Nephron progenitor cell (in vitro differentiated cells): ENCODE results near the gene TRAPPC3L.

Experiments
- DNase-seq: peaks from one replicate; pipeline ENCODE4 v3.0.0; 2021
- H3K27ac Mint-ChIP-seq: 2 replicates; pipeline ENCODE4 v1.8.0; 2021; ENCODE audit warnings: mild to moderate bottlenecking, moderate library complexity, mixed read lengths
- H3K27me3 Mint-ChIP-seq: 2 replicates; pipeline ENCODE4 v1.8.0; 2021; ENCODE audit warnings: mild to moderate bottlenecking, low read depth, mixed read lengths; ENCODE audit not compliant: poor library complexity
- H3K36me3 Mint-ChIP-seq: 2 replicates; pipeline ENCODE4 v1.8.0; 2021; ENCODE audit warnings: low read depth, mixed read lengths
- H3K4me1 Mint-ChIP-seq: 2 replicates; pipeline ENCODE4 v1.8.0; 2021; ENCODE audit warnings: mixed read lengths
- H3K4me3 Mint-ChIP-seq: 2 replicates; pipeline ENCODE4 v1.8.0; 2021; ENCODE audit warnings: mild to moderate bottlenecking, moderate library complexity, mixed read lengths
- H3K9me3 Mint-ChIP-seq: 2 replicates; pipeline ENCODE4 v1.8.0; 2021; ENCODE audit warnings: mild to moderate bottlenecking, moderate library complexity, mixed read lengths
- TF ChIP-seq, protein P1 (sequence below): fragments of 200-600 bp; sonication (generic); IDR thresholded peaks from 2 replicates; pipeline ENCODE4 v1.5.0; 2021; ENCODE audit warnings: antibody characterized with exemption

Gene TRAPPC3L

DNA sequence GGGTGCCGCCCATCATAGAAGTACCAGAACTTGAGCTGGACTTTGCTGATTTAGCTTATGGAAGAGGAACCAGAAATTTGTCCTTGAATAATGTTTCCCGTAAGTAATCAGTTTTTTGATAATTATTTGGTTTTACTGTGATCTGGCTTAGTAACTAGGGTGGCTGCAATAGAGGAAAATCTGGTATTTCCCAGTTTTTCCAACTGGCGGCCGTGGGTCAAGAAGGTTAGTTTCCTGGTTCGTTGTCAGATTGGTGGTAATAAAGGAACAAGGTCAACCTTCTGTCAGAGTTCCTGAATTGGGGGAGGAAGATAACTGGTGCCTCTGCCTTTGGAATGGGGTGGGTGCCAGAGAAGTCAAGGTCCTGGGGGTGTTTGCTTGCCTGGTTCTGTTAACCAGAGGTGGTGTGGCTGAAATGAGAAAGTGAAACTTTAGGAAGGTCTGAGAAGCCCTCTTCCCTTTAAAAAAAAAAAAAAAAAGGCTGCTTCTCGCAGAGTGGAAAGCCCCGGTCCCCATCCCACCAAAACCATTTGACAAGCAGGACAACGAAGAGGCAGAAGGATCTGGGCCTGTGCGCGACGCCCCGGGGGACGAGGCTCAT is 84.1 kb downstream of the TRAPPC3L start, which contains the start of gene CALHM6:
TSS of gene CALHM6 (plus strand) at position 45 of the 601 bp plus-strand sequence. CDS start at position 600, 555 bp downstream.
- Mint-ChIP-seq H3K27me3 (peaks cover 69% of the 10 kb centered on the region), H3K4me1 (peaks cover 20% of the 10 kb centered on the region), H3K9me3 (no peaks in the 10 kb centered on the region), H3K27ac (no peak within 1 kb of the TSS), H3K36me3 (no peaks in the 10 kb centered on the region), H3K4me3 (peak within 1 kb of the TSS; percentile 75)
- DNase-seq = no peak
- TF ChIP-seq, protein P1, sequence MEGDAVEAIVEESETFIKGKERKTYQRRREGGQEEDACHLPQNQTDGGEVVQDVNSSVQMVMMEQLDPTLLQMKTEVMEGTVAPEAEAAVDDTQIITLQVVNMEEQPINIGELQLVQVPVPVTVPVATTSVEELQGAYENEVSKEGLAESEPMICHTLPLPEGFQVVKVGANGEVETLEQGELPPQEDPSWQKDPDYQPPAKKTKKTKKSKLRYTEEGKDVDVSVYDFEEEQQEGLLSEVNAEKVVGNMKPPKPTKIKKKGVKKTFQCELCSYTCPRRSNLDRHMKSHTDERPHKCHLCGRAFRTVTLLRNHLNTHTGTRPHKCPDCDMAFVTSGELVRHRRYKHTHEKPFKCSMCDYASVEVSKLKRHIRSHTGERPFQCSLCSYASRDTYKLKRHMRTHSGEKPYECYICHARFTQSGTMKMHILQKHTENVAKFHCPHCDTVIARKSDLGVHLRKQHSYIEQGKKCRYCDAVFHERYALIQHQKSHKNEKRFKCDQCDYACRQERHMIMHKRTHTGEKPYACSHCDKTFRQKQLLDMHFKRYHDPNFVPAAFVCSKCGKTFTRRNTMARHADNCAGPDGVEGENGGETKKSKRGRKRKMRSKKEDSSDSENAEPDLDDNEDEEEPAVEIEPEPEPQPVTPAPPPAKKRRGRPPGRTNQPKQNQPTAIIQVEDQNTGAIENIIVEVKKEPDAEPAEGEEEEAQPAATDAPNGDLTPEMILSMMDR = no peak

DNA sequence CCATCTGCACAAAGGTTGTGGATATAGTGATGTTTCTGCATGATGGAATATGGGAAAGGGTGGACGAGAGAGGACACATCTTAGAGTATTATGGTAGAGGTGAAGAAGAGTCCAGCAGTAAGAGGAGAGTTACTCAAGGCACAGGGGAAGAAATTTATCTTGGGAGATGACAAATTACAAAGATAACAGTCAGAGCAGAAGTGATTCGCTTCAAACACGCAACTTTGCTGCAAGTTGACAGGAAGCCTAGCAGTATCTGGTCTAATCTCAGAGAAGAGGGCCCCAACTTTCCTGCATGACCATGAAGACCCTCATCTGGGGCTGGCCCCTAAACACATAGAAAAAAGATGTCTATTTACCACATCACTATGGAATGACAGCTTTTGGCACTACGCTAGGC is 85.6 kb downstream of the TRAPPC3L start:
- H3K9me3 Mint-ChIP-seq = no peaks in the 10 kb centered on the region
- no peak overlapping the region for H3K27ac Mint-ChIP-seq
- peaks cover 59% of the 10 kb centered on the region for H3K27me3 Mint-ChIP-seq
- TF ChIP-seq, protein P1 = no peak
- no peak for DNase-seq
- no peak overlapping the region for H3K4me3 Mint-ChIP-seq
- H3K4me1 Mint-ChIP-seq = peaks cover 20% of the 10 kb centered on the region
- H3K36me3 Mint-ChIP-seq = no peaks in the 10 kb centered on the region

DNA sequence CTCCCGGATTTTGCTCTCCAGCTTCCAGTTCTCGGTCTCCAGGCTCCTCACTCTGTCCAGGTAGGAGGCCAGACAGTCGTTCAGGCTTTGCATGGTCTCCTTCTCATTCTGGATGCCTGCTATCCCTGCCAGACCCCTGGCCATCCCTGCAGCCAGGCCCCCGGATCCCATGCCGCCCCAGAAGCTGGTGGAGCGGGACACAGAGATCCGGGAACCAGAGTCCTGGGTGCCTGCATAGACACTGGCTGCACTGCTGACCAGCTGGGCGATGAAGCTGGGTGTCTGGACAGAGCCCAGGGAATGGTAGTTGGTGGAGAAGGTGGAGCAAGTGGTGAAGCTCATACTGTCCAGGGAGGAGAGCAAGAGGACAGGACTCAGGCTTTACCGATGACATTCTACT is 87.2 kb downstream of the TRAPPC3L start:
- DNase-seq = no peak
- Mint-ChIP-seq H3K4me1 (peaks cover 21% of the 10 kb centered on the region), H3K27ac (no peak overlapping the region), H3K36me3 (no peaks in the 10 kb centered on the region), H3K4me3 (no peak overlapping the region), H3K27me3 (peaks cover 52% of the 10 kb centered on the region), H3K9me3 (no peaks in the 10 kb centered on the region)
- TF ChIP-seq, protein P1 = no peak

DNA sequence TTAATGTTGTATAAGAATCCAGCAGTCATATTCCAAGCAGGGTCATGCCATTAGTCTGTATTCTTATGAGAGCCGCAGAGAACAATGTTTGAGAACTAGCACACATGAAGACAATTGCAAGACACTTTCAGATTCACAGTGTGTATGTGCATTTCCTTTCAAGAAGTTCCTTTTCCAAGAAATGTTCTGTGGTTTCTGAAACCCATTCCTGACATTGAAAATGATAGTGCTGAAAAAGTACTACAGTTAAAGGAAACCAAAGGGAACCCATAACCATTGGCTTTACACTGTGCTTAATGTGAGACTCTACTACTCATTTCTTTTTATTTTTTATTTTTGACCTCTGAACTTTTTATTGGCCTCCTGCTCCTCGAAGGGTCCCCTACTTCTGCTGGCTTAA is 88.6 kb downstream of the TRAPPC3L start:
- Mint-ChIP-seq H3K9me3 (no peaks in the 10 kb centered on the region), H3K36me3 (no peaks in the 10 kb centered on the region), H3K27me3 (peaks cover 44% of the 10 kb centered on the region), H3K4me3 (no peak overlapping the region), H3K27ac (no peak overlapping the region), H3K4me1 (peaks cover 18% of the 10 kb centered on the region)
- TF ChIP-seq, protein P1 = no peak
- DNase-seq = no peak

DNA sequence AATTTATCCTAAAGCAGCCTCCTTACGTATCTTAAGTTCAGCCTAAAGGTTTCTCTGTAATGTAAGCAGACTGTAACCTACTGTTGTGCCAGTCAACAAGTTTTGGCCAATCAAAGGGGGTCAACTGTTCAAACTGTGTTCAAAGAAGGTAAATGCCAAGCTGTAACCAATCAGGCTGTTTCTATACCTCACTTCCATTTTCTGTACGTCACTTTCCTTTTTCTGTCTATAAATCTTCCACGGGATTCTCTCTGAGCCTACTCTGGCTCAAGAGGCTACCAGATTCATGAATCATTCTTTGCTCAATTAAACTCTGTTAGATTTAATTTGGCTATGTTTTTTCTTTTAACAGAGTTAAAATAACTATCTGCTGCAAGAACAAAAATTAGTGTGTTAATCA is 89.4 kb downstream of the TRAPPC3L start:
- DNase-seq = no peak
- TF ChIP-seq, protein P1 = no peak
- H3K27ac Mint-ChIP-seq = no peak overlapping the region
- no peaks in the 10 kb centered on the region for H3K36me3 Mint-ChIP-seq
- no peaks in the 10 kb centered on the region for H3K9me3 Mint-ChIP-seq
- peaks cover 36% of the 10 kb centered on the region for H3K27me3 Mint-ChIP-seq
- H3K4me3 Mint-ChIP-seq = no peak overlapping the region
- H3K4me1 Mint-ChIP-seq = peaks cover 19% of the 10 kb centered on the region

DNA sequence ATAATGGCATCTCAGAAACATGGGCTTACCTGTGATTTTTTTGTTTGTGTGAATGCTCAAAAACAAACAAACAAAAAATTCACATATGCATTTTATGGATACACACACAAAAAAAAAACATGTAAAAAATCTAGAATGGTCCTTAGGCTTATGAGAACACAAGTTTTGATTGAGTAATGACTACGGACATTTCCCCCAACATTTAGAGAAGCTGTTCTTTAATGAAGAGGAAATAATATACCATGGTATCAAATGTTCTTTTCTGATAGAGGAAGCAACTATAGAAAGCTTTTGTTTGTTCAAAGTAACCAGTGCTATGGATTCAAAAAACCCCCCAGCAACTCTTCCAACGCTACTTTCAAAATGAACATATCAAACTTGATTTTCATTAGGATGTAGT is 93.0 kb downstream of the TRAPPC3L start:
- TF ChIP-seq, protein P1 = no peak
- H3K27me3 Mint-ChIP-seq = peaks cover 6% of the 10 kb centered on the region
- H3K4me1 Mint-ChIP-seq = peaks cover 33% of the 10 kb centered on the region
- no peaks in the 10 kb centered on the region for H3K36me3 Mint-ChIP-seq
- H3K27ac Mint-ChIP-seq = no peak overlapping the region
- DNase-seq = no peak
- no peaks in the 10 kb centered on the region for H3K9me3 Mint-ChIP-seq
- no peak overlapping the region for H3K4me3 Mint-ChIP-seq
